ENCODE results near the gene TCEA3.

- no peak for TF ChIP-seq POLR2A (IDR thresholded peaks at IDR 0.05; ENCODE audit: low read depth)
- TF ChIP-seq EP300 (IDR thresholded peaks at IDR 0.05), result no peak
- TF ChIP-seq CTCF (IDR thresholded peaks at IDR 0.05), result no peak
These were observed 27.5 kb upstream of the TCEA3 start for GRCh38 chr1:23452011-23452411.

Measured in esophagus muscularis mucosa (tissue), 4 donors.